DND-41 (cell line): Measurements from ENCODE around the gene NT5C3A.

Experiments used
- EZH2 ChIP-seq: IDR thresholded peaks from 3 replicates; pipeline ENCODE4 v1.6.1; 2012; ENCODE audit warnings: borderline replicate concordance, low read depth, mild to moderate bottlenecking, moderate library complexity, low read length, inconsistent platforms; ENCODE audit not compliant: severe bottlenecking
- TF ChIP-seq, protein P1 (sequence below): IDR thresholded peaks from 2 replicates; pipeline ENCODE4 v1.5.1; 2012; ENCODE audit warnings: borderline replicate concordance, low read length, moderate library complexity, mild to moderate bottlenecking; ENCODE audit not compliant: poor library complexity, severe bottlenecking; ENCODE audit errors: extremely low read depth

DNA sequence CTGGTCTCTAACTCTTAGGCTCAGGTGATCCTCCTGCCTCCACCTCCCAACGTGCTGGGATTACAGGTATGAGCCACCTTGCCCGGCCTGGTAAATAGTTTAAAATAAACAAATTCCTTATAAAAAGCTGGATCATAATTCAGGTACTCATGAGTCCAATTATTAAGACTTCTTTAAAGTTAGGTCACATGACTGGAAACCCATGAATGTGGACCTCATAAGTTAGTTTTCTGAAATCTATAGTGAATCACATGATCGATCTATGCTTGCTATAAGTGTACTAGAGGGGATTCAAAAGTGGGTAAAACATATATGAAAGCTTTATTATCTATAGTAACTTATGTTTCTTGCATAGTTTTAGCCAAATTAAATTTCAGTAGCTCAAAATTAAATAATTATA, 14.3 kb downstream of the NT5C3A start:
- TF ChIP-seq, protein P1, sequence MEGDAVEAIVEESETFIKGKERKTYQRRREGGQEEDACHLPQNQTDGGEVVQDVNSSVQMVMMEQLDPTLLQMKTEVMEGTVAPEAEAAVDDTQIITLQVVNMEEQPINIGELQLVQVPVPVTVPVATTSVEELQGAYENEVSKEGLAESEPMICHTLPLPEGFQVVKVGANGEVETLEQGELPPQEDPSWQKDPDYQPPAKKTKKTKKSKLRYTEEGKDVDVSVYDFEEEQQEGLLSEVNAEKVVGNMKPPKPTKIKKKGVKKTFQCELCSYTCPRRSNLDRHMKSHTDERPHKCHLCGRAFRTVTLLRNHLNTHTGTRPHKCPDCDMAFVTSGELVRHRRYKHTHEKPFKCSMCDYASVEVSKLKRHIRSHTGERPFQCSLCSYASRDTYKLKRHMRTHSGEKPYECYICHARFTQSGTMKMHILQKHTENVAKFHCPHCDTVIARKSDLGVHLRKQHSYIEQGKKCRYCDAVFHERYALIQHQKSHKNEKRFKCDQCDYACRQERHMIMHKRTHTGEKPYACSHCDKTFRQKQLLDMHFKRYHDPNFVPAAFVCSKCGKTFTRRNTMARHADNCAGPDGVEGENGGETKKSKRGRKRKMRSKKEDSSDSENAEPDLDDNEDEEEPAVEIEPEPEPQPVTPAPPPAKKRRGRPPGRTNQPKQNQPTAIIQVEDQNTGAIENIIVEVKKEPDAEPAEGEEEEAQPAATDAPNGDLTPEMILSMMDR, result no peak
- TF ChIP-seq EZH2, result no peak
